ENCODE data around the gene WFS1.

WFS1 gene

GRCh38 chr4:6239968-6240367, 29.7 kb upstream of the WFS1 start:
- no peaks in the 10 kb centered on the region for H3K9me3 ChIP-seq (ENCODE audit: control insufficient read depth, low read length)
- H3K4me3 ChIP-seq (ENCODE audit: low read length) = no peak overlapping the region
- no peak overlapping the region for H3K9ac ChIP-seq (ENCODE audit: low read length)
- no peaks in the 10 kb centered on the region for H3K4me1 ChIP-seq (ENCODE audit: control insufficient read depth, insufficient read depth, low read length)
- no peaks in the 10 kb centered on the region for H3K27me3 ChIP-seq (ENCODE audit: control insufficient read depth, insufficient read depth, low read length)
- H3K36me3 ChIP-seq (ENCODE audit: control insufficient read depth, insufficient read depth, low read length) = no peaks in the 10 kb centered on the region

GRCh38 chr4:6241062-6241845, 28.4 kb upstream of the WFS1 start:
- H3K9me3 ChIP-seq (ENCODE audit: control insufficient read depth, low read length) = no peaks in the 10 kb centered on the region
- no peak overlapping the region for H3K9ac ChIP-seq (ENCODE audit: low read length)
- no peaks in the 10 kb centered on the region for H3K36me3 ChIP-seq (ENCODE audit: control insufficient read depth, insufficient read depth, low read length)
- H3K4me3 ChIP-seq (ENCODE audit: low read length) = no peak overlapping the region
- no peaks in the 10 kb centered on the region for H3K4me1 ChIP-seq (ENCODE audit: control insufficient read depth, insufficient read depth, low read length)
- peaks cover 12% of the 10 kb centered on the region for H3K27me3 ChIP-seq (ENCODE audit: control insufficient read depth, insufficient read depth, low read length)

GRCh38 chr4:6242271-6243029, 27.2 kb upstream of the WFS1 start:
- Histone ChIP-seq H3K9me3 (ENCODE audit: control insufficient read depth, low read length) (no peaks in the 10 kb centered on the region), H3K9ac (ENCODE audit: low read length) (no peak overlapping the region), H3K4me1 (ENCODE audit: control insufficient read depth, insufficient read depth, low read length) (no peaks in the 10 kb centered on the region), H3K36me3 (ENCODE audit: control insufficient read depth, insufficient read depth, low read length) (no peaks in the 10 kb centered on the region), H3K4me3 (ENCODE audit: low read length) (no peak overlapping the region), H3K27me3 (ENCODE audit: control insufficient read depth, insufficient read depth, low read length) (peaks cover 12% of the 10 kb centered on the region)

GRCh38 chr4:6245246-6246169, 24.1 kb upstream of the WFS1 start:
- no peaks in the 10 kb centered on the region for H3K9me3 ChIP-seq (ENCODE audit: control insufficient read depth, low read length)
- H3K27me3 ChIP-seq (ENCODE audit: control insufficient read depth, insufficient read depth, low read length) = peaks cover 16% of the 10 kb centered on the region
- H3K4me1 ChIP-seq (ENCODE audit: control insufficient read depth, insufficient read depth, low read length) = no peaks in the 10 kb centered on the region
- H3K4me3 ChIP-seq (ENCODE audit: low read length) = no peak overlapping the region
- H3K9ac ChIP-seq (ENCODE audit: low read length) = no peak overlapping the region
- H3K36me3 ChIP-seq (ENCODE audit: control insufficient read depth, insufficient read depth, low read length) = no peaks in the 10 kb centered on the region

- Histone ChIP-seq H3K9ac (ENCODE audit: low read length) (no peak overlapping the region), H3K9me3 (ENCODE audit: control insufficient read depth, low read length) (no peaks in the 10 kb centered on the region), H3K36me3 (ENCODE audit: control insufficient read depth, insufficient read depth, low read length) (no peaks in the 10 kb centered on the region), H3K27me3 (ENCODE audit: control insufficient read depth, insufficient read depth, low read length) (peaks cover 17% of the 10 kb centered on the region), H3K4me1 (ENCODE audit: control insufficient read depth, insufficient read depth, low read length) (no peaks in the 10 kb centered on the region), H3K4me3 (ENCODE audit: low read length) (no peak overlapping the region)
Observed at GRCh38 chr4:6246170-6246634, 23.4 kb upstream of the WFS1 start.

- Histone ChIP-seq H3K9ac (ENCODE audit: low read length) (no peak overlapping the region), H3K4me1 (ENCODE audit: control insufficient read depth, insufficient read depth, low read length) (no peaks in the 10 kb centered on the region), H3K36me3 (ENCODE audit: control insufficient read depth, insufficient read depth, low read length) (no peaks in the 10 kb centered on the region), H3K4me3 (ENCODE audit: low read length) (no peak overlapping the region), H3K27me3 (ENCODE audit: control insufficient read depth, insufficient read depth, low read length) (peaks cover 17% of the 10 kb centered on the region), H3K9me3 (ENCODE audit: control insufficient read depth, low read length) (no peaks in the 10 kb centered on the region)
Observed at GRCh38 chr4:6248394-6248793, 21.3 kb upstream of the WFS1 start.

- Histone ChIP-seq H3K27me3 (ENCODE audit: control insufficient read depth, insufficient read depth, low read length) (peaks cover 13% of the 10 kb centered on the region), H3K4me1 (ENCODE audit: control insufficient read depth, insufficient read depth, low read length) (no peaks in the 10 kb centered on the region), H3K36me3 (ENCODE audit: control insufficient read depth, insufficient read depth, low read length) (no peaks in the 10 kb centered on the region), H3K9me3 (ENCODE audit: control insufficient read depth, low read length) (no peaks in the 10 kb centered on the region), H3K4me3 (ENCODE audit: low read length) (no peak overlapping the region), H3K9ac (ENCODE audit: low read length) (no peak overlapping the region)
Observed at GRCh38 chr4:6250235-6250983, 19.2 kb upstream of the WFS1 start.

- H3K27me3 ChIP-seq (ENCODE audit: control insufficient read depth, insufficient read depth, low read length) = peaks cover 8% of the 10 kb centered on the region
Observed at GRCh38 chr4:6250984-6251295, 18.7 kb upstream of the WFS1 start.

GRCh38 chr4:6251365-6251764, 18.3 kb upstream of the WFS1 start:
- no peaks in the 10 kb centered on the region for H3K4me1 ChIP-seq (ENCODE audit: control insufficient read depth, insufficient read depth, low read length)
- no peaks in the 10 kb centered on the region for H3K9me3 ChIP-seq (ENCODE audit: control insufficient read depth, low read length)
- no peak overlapping the region for H3K9ac ChIP-seq (ENCODE audit: low read length)
- H3K36me3 ChIP-seq (ENCODE audit: control insufficient read depth, insufficient read depth, low read length) = no peaks in the 10 kb centered on the region
- no peak overlapping the region for H3K4me3 ChIP-seq (ENCODE audit: low read length)
- H3K27me3 ChIP-seq (ENCODE audit: control insufficient read depth, insufficient read depth, low read length) = peaks cover 5% of the 10 kb centered on the region

More at GRCh38 chr4:6250984-6251295, 18.7 kb upstream of the WFS1 start:
- Histone ChIP-seq H3K36me3 (ENCODE audit: control insufficient read depth, insufficient read depth, low read length) (no peaks in the 10 kb centered on the region), H3K4me3 (ENCODE audit: low read length) (no peak overlapping the region), H3K4me1 (ENCODE audit: control insufficient read depth, insufficient read depth, low read length) (no peaks in the 10 kb centered on the region), H3K9ac (ENCODE audit: low read length) (no peak overlapping the region), H3K9me3 (ENCODE audit: control insufficient read depth, low read length) (no peaks in the 10 kb centered on the region)

GRCh38 chr4:6252051-6252450, 17.6 kb upstream of the WFS1 start:
- Histone ChIP-seq H3K9ac (ENCODE audit: low read length) (no peak overlapping the region), H3K36me3 (ENCODE audit: control insufficient read depth, insufficient read depth, low read length) (no peaks in the 10 kb centered on the region), H3K9me3 (ENCODE audit: control insufficient read depth, low read length) (no peaks in the 10 kb centered on the region), H3K4me3 (ENCODE audit: low read length) (no peak overlapping the region), H3K4me1 (ENCODE audit: control insufficient read depth, insufficient read depth, low read length) (peaks cover under 1% of the 10 kb centered on the region), H3K27me3 (ENCODE audit: control insufficient read depth, insufficient read depth, low read length) (peaks cover 5% of the 10 kb centered on the region)

- Histone ChIP-seq H3K4me3 (ENCODE audit: low read length) (no peak overlapping the region), H3K9ac (ENCODE audit: low read length) (no peak overlapping the region)
Observed at GRCh38 chr4:6253111-6253510, 16.5 kb upstream of the WFS1 start.

More at GRCh38 chr4:6253111-6253510, 16.5 kb upstream of the WFS1 start:
- H3K4me1 ChIP-seq (ENCODE audit: control insufficient read depth, insufficient read depth, low read length) = peaks cover 8% of the 10 kb centered on the region
- H3K9me3 ChIP-seq (ENCODE audit: control insufficient read depth, low read length) = no peaks in the 10 kb centered on the region
- peaks cover 5% of the 10 kb centered on the region for H3K27me3 ChIP-seq (ENCODE audit: control insufficient read depth, insufficient read depth, low read length)
- H3K36me3 ChIP-seq (ENCODE audit: control insufficient read depth, insufficient read depth, low read length) = no peaks in the 10 kb centered on the region
